Activated effector memory CD4-positive, alpha-beta T cell treated with anti-CD3 and anti-CD28 coated beads, Interleukin-2, amount 50 U/mL, for 16 hours (primary cell): ENCODE results near the gene TUT4.
A peak's percentile ranks its signal among the peaks of the same experiment; 100 is the strongest.
"Not testable (repeated sequence)": the region's sequence is repeated elsewhere in the genome, so short reads cannot be mapped to it uniquely, and the experiment has no call there.

Experiments
- DNase-seq: peaks from one replicate; pipeline ENCODE4 v3.0.0-alpha.2; 2020

Gene TUT4, protein sequence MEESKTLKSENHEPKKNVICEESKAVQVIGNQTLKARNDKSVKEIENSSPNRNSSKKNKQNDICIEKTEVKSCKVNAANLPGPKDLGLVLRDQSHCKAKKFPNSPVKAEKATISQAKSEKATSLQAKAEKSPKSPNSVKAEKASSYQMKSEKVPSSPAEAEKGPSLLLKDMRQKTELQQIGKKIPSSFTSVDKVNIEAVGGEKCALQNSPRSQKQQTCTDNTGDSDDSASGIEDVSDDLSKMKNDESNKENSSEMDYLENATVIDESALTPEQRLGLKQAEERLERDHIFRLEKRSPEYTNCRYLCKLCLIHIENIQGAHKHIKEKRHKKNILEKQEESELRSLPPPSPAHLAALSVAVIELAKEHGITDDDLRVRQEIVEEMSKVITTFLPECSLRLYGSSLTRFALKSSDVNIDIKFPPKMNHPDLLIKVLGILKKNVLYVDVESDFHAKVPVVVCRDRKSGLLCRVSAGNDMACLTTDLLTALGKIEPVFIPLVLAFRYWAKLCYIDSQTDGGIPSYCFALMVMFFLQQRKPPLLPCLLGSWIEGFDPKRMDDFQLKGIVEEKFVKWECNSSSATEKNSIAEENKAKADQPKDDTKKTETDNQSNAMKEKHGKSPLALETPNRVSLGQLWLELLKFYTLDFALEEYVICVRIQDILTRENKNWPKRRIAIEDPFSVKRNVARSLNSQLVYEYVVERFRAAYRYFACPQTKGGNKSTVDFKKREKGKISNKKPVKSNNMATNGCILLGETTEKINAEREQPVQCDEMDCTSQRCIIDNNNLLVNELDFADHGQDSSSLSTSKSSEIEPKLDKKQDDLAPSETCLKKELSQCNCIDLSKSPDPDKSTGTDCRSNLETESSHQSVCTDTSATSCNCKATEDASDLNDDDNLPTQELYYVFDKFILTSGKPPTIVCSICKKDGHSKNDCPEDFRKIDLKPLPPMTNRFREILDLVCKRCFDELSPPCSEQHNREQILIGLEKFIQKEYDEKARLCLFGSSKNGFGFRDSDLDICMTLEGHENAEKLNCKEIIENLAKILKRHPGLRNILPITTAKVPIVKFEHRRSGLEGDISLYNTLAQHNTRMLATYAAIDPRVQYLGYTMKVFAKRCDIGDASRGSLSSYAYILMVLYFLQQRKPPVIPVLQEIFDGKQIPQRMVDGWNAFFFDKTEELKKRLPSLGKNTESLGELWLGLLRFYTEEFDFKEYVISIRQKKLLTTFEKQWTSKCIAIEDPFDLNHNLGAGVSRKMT (N-terminal part only)

DNA sequence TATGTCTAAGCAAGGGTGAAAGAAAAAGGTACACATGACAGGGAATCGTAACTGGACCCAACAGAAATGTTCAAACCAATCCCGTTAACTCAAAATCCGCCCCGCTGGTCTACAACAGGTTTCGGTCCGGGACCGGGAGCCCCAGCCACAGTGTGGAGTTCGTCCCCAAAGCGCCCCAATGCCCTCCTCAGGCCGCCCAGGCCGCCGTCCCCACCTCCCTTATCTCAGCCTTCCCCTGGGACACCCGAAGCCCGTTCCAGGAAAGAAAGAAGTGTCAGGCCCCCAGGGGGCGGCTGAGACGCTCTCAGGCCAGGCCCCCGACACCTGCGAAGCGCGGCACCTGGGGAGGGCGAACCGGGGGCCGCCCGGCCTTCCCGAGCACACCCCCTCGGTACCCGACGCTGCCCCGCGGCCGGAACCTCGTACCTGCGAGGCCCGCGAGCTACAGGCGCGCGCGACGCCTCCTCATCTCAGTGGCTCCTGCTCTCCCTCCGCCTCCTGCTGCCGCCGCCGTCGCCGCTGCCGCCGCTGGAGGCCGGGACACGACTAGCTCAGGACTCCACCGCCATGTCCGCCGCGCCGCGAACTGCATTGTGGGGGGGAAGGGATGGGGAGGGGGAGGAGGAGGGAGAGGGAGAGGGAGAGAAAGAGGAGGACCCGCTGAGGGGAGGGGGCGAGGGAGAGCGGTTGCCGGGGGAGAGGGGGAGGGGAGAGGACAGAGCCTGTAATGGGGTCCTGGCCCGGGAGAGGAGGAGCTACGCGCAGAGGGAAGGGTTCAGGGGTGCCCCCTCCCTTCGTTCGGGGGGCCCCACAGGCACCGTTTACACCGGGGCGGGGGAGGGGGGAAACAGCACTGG, at the start of gene TUT4:
TSS of gene TUT4 (minus strand) at position 588 of the 857 bp plus-strand sequence. CDS start 26,812 bp downstream, outside the sequence.
- peak; percentile 90 for DNase-seq

GRCh38 chr1:52601991-52602855, 49.3 kb upstream of the TUT4 start, which contains the start of gene GPX7:
GPX7 (plus strand) TSS chr1:52602371; CDS start chr1:52602410, 39 bp downstream.
- DNase-seq, result peak; percentile 83

DNA sequence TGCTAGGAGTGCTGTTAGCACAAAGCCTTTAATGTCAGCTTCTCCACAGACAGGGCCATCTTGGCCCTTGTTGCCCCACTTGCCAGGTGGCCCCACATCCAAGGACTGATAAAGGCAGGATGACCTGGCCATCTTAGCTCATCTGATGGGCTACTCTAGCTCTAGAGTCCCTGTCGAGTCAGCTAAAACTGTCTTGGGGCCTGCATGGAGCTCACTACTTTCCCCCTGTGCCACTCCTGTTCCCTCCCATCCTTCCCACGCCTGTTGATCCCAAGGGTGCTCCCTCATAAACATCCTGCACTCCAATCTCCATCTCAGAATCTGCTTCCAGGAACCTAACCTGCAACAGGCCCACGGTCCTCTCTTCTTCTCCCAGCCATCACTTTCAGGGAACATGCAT, 48.6 kb upstream of the TUT4 start:
- no peak for DNase-seq

- no peak for DNase-seq
Measured at GRCh38 chr1:52600533-52601179, 47.8 kb upstream of the TUT4 start.

- DNase-seq, result no peak
Measured at GRCh38 chr1:52599236-52599635, 46.3 kb upstream of the TUT4 start.

- no peak for DNase-seq
Measured at GRCh38 chr1:52598729-52599128, 45.8 kb upstream of the TUT4 start.

DNA sequence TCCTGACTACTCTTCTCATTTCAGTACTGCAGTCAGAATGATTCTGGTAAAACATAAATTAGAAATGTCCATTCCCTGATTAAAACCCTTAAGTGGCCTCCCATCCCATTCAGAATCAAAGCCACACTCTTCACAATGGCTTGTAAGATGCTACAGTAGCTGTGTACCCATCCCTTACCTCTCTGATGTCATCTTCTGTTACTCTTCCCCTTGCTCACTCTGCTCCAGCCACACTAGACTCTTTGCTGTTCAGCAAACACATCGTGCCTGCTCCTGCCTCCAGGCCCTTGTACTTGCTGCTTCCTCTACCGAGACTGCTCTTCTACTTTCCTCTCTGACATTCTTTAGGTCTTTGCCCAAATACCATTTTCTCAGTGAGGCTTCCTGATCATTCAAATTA, 45.0 kb upstream of the TUT4 start:
- DNase-seq, result no peak

- DNase-seq, result no peak
Measured at GRCh38 chr1:52595061-52595460, 42.2 kb upstream of the TUT4 start.

DNA sequence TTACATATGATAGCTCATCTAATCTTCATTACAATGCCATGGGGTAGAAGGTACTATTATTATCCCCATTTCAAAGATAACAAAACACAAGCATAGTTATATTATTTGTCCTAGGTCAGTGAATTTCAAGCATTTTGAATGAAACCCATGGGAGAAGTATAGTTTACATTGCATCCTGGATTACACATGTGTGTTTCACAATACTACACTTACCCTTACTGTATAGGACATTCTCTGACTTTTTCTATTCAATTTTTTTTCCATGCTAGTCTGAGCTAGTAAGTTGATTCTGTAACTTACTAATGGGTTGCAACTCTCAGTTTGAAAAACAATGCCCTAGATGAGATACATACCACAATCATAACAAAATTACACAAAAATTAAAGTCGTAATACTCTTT, 40.6 kb upstream of the TUT4 start:
- no peak for DNase-seq

GRCh38 chr1:52592637-52593323, 39.9 kb upstream of the TUT4 start:
- no peak for DNase-seq

DNA sequence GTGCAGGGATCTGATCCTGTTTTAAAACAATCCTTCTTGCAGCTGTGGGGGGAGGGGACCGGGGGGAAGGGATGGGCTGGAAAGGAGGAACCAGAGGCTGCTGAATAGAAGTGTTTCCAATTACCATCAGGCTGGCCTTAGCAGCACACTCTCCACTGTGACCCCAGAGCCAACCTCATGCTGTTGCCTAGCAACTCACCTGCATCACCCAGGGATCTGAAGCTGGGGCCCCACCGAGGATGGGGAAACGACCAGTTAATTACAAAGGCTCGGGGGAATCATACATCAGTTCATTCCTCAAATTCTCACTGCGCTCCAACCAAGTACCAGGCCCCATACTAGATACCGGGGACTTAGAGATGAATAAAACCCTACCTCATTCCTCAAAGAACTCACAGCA, 37.4 kb upstream of the TUT4 start:
- DNase-seq, result no peak

- DNase-seq, result no peak
Measured at GRCh38 chr1:52588535-52588934, 35.6 kb upstream of the TUT4 start.

DNA sequence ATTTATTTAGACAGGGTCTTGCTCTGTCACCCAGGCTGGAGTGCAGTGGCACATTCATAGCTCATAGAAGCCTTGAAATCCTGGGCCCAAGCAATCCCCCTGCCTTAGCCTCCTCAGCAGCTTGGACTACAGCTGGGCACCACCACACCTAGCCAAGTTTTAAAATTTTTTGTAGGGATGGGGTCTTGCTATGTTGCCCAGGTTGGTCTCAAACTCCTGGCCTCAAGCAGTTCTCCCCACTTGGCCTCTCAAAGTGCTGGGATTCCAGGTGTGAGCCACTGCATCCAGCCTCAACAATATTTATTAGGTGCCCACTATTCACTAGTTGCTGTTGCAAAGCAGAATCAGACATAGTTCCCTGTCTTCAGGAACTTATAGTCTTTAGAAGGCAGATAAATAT, 35.1 kb upstream of the TUT4 start:
- DNase-seq, result no peak

GRCh38 chr1:52585474-52585873, 32.6 kb upstream of the TUT4 start:
- DNase-seq, result no peak

DNA sequence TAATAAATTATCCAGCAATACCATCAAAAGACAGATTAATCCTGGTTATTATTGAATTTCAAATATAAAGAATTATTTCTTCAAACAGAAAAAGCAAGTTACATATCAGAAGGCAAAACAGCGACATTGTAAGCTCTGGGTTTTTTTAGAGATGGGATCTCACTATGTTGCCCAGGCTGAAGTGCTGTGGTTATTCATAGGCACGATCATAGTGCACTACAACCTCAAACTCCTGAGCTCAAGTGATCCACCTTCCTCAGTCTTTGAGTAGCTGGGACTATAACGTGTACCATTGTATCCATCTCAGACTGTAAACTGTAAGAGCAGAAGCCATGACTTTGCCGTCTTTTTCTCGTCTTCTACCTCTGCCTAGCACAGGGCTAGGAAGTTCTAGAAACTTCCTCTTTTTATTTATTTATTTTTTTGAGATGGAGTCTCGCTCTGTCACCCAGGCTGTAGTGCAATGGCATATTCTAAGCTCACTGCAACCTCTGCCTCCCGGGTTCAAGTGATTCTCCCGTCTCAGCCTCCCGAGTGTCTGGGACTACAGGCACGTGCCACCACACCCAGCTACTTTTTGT, 29.3 kb upstream of the TUT4 start:
- no peak for DNase-seq

GRCh38 chr1:52580283-52580682, 27.4 kb upstream of the TUT4 start:
- no peak for DNase-seq

GRCh38 chr1:52579415-52579814, 26.5 kb upstream of the TUT4 start:
- DNase-seq, result no peak

DNA sequence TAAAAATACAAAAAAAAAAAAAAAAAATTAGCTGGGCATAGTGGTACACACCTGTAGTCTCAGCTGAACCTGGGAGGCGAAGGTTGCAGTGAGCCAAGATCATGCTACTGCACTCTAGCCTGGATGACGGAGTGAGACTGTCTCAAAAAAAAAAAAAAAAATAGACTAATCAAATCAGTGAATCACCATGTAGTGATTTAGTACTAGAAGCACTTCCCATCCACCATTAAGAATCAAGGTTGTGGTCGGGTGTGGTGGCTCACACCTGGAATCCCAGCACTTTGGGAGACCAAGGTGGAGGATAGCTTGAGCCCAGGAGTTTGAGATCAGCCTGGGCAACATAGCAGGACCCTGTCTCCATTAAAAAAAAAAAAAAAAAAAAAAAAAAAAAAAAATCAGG, 25.2 kb upstream of the TUT4 start:
- not testable (repeated sequence) for DNase-seq

DNA sequence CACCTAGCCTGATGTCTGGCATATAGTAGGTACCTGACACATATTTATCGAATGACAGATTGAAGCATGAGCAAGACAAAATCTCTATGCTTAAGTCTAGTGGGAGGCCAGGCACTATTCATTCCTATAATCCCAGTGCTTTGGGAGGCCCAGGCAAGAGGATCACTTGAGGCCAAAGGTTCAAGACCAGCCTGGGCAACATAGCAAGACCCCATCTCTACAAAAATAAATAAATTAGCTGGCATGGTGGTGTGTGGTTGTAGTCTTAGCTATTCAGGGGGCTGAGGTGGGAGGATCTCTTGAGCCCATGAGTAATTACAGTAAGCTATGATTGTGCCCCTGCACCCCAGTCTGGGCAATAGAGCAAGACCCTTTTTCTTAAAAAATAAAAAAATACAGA, 23.2 kb upstream of the TUT4 start:
- DNase-seq, result no peak

DNA sequence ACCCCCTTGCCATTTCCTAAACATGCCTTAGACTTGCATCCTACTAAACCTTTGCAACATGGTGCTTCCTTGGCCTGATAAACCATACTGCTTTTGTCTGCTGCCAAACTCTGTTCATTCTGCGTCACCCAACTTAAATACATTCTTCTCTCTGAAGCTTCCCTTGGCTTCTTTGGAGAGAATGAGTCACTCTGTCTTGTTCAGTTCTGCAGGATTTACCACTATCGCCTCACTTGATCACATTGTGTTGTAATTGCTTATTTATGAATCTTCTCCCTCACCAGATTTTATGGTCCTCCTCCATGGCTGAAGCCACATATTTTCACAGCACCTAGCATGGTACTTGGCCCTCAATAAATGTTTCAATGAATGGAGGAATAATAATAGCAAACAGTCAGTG, 21.7 kb upstream of the TUT4 start:
- no peak for DNase-seq
